Measurements from ENCODE around the gene PDGFRB. TPM values are rescaled to one million over a fixed set of nuclear protein-coding genes. Genes with fewer than 3 reads are reported as not detected.

Gene PDGFRB
- total RNA-seq: 1 to 10 TPM in 1 of 2 experiments, under 1 TPM in 1; 0.61 to 2.1 TPM

GRCh38 chr5:150155258-150156026, at the start of gene PDGFRB:
PDGFRB (minus strand) TSS chr5:150155845; CDS start chr5:150137047, 18,798 bp downstream.
- POLR2A ChIA-PET: interaction anchor here (0.5 kb wide), 1 partner anchor 10 kb away, joined by 3 read pairs; no protein-coding TSS in a partner anchor
- CTCF ChIA-PET: no interaction called here

- ChIA-PET CTCF (no interaction called here), POLR2A (no interaction called here)
Measured at GRCh38 chr5:150204590-150204960, 48.9 kb upstream of the PDGFRB start.

- ChIA-PET CTCF (no interaction called here), POLR2A (no interaction called here)
Measured at GRCh38 chr5:150203832-150204589, 48.4 kb upstream of the PDGFRB start.

- POLR2A ChIA-PET: no interaction called here
- CTCF ChIA-PET: no interaction called here
Measured at GRCh38 chr5:150202501-150202900, 46.9 kb upstream of the PDGFRB start.

- CTCF ChIA-PET: no interaction called here
Measured at GRCh38 chr5:150197476-150197875, 41.8 kb upstream of the PDGFRB start.

GRCh38 chr5:150196986-150197385, 41.3 kb upstream of the PDGFRB start:
- ChIA-PET POLR2A (no interaction called here), CTCF (no interaction called here)

More at GRCh38 chr5:150197476-150197875, 41.8 kb upstream of the PDGFRB start:
- POLR2A ChIA-PET: no interaction called here

GRCh38 chr5:150196514-150196913, 40.9 kb upstream of the PDGFRB start:
- POLR2A ChIA-PET: no interaction called here
- CTCF ChIA-PET: interaction anchor here (1.7 kb wide), 1 partner anchor 22 kb away, joined by 4 read pairs; no protein-coding TSS in a partner anchor

GRCh38 chr5:150195736-150196485, 40.3 kb upstream of the PDGFRB start:
- CTCF ChIA-PET: interaction anchor here (1.7 kb wide), 1 partner anchor 22 kb away, joined by 4 read pairs; no protein-coding TSS in a partner anchor
- POLR2A ChIA-PET: no interaction called here

- ChIA-PET CTCF (no interaction called here), POLR2A (no interaction called here)
Measured at GRCh38 chr5:150192462-150192861, 36.8 kb upstream of the PDGFRB start.

GRCh38 chr5:150190987-150191386, 35.3 kb upstream of the PDGFRB start:
- CTCF ChIA-PET: no interaction called here

GRCh38 chr5:150190503-150190979, 34.9 kb upstream of the PDGFRB start:
- POLR2A ChIA-PET: no interaction called here
- CTCF ChIA-PET: no interaction called here

More at GRCh38 chr5:150190987-150191386, 35.3 kb upstream of the PDGFRB start:
- POLR2A ChIA-PET: no interaction called here

- CTCF ChIA-PET: no interaction called here
- POLR2A ChIA-PET: no interaction called here
Measured at GRCh38 chr5:150189728-150190502, 34.3 kb upstream of the PDGFRB start, which contains the start of gene SLC6A7. SLC6A7 (plus strand) TSS chr5:150190062; CDS start chr5:150190328, 266 bp downstream.

- POLR2A ChIA-PET: no interaction called here
Measured at GRCh38 chr5:150189326-150189725, 33.7 kb upstream of the PDGFRB start.

GRCh38 chr5:150188146-150188842, 32.6 kb upstream of the PDGFRB start:
- CTCF ChIA-PET: no interaction called here
- POLR2A ChIA-PET: no interaction called here

More at GRCh38 chr5:150189326-150189725, 33.7 kb upstream of the PDGFRB start:
- CTCF ChIA-PET: no interaction called here

- ChIA-PET POLR2A (no interaction called here), CTCF (no interaction called here)
Measured at GRCh38 chr5:150186897-150187296, 31.3 kb upstream of the PDGFRB start.

- CTCF ChIA-PET: no interaction called here
- POLR2A ChIA-PET: no interaction called here
Measured at GRCh38 chr5:150186137-150186536, 30.5 kb upstream of the PDGFRB start.

- CTCF ChIA-PET: no interaction called here
- POLR2A ChIA-PET: no interaction called here
Measured at GRCh38 chr5:150184990-150185912, 29.6 kb upstream of the PDGFRB start.

GRCh38 chr5:150184006-150184405, 28.4 kb upstream of the PDGFRB start:
- ChIA-PET CTCF (no interaction called here), POLR2A (no interaction called here)
